ENCODE data around the gene CACNA2D2.

DNA sequence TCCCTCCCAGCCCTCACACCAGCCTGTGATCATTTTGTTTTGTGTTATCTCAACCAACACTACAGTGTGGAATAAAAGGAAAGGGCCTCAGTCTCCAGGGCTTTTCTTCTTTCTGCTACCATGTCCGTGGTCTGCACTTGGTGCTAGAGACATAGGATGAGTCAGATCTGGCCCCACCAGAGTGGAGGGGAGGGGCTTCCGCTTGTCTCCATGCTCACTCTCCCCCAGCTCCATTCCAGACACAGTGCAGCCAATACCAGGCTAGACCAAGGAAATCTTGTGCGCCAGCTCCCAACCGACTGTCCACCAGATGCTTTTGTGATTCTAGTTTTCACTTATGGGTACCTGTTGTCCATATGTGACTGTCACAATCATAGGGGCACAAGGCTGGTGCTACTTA, 92.2 kb downstream of the CACNA2D2 start:
- TF ChIP-seq, protein P1, sequence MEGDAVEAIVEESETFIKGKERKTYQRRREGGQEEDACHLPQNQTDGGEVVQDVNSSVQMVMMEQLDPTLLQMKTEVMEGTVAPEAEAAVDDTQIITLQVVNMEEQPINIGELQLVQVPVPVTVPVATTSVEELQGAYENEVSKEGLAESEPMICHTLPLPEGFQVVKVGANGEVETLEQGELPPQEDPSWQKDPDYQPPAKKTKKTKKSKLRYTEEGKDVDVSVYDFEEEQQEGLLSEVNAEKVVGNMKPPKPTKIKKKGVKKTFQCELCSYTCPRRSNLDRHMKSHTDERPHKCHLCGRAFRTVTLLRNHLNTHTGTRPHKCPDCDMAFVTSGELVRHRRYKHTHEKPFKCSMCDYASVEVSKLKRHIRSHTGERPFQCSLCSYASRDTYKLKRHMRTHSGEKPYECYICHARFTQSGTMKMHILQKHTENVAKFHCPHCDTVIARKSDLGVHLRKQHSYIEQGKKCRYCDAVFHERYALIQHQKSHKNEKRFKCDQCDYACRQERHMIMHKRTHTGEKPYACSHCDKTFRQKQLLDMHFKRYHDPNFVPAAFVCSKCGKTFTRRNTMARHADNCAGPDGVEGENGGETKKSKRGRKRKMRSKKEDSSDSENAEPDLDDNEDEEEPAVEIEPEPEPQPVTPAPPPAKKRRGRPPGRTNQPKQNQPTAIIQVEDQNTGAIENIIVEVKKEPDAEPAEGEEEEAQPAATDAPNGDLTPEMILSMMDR (IDR thresholded peaks at IDR 0.05; ENCODE audit: insufficient read depth, low read depth, low read length) = no peak
- no peak for TF ChIP-seq EZH2 (IDR thresholded peaks at IDR 0.05; ENCODE audit: insufficient read depth, low read length)
